ENCODE results near the gene SORBS2. TPM values are rescaled to one million over a fixed set of nuclear protein-coding genes. Genes with fewer than 3 reads are reported as not detected.

The SORBS2 gene
- total and polyA plus RNA-seq, 2 donors (not counting 1 experiment from before 2014, with no cell fraction given) = 0.25 to 0.89 TPM

GRCh38 chr4:185833055-185833598 is 21.1 kb upstream of the SORBS2 start:
- POLR2A ChIA-PET = no interaction called here
- H3K4me3 ChIP-seq (ENCODE audit: control extremely low read depth in 1 of 5, extremely low read depth in 1 of 5, insufficient read depth in 1 of 5, low read depth in 2 of 5, low read length in 4 of 5) = no peak overlapping the region
- no peak for DNase-seq
- no peak overlapping the region for H2AFZ ChIP-seq (ENCODE audit: insufficient read depth, low read depth, low read length, poor library complexity, severe bottlenecking)
- no peak overlapping the region for H3K9ac ChIP-seq (ENCODE audit: low read length)
- H3K4me1 Mint-ChIP-seq = no peaks in the 10 kb centered on the region
- H3K4me1 ChIP-seq (ENCODE audit: control insufficient read depth in 2 of 2, insufficient read depth in 2 of 2, low read length in 2 of 2) = no peaks in the 10 kb centered on the region
- no peak overlapping the region for H3K4me2 ChIP-seq (replicated peaks; ENCODE audit: low read depth, low read length, poor library complexity, severe bottlenecking)
- H3K36me3 ChIP-seq (replicated peaks in 1 of 2; ENCODE audit: control extremely low read depth in 1 of 2, control insufficient read depth in 1 of 2, extremely low read depth in 1 of 2, insufficient read depth in 2 of 2, low read length in 1 of 2) = no peaks in the 10 kb centered on the region
- H3K27ac Mint-ChIP-seq = no peak overlapping the region
- no peaks in the 10 kb centered on the region for H4K20me1 ChIP-seq (ENCODE audit: control insufficient read depth, insufficient read depth, low read length, poor library complexity, severe bottlenecking)
- H3K9me3 Mint-ChIP-seq (ENCODE audit: insufficient read depth) = peaks cover 3% of the 10 kb centered on the region
- no peak overlapping the region for H3K27ac ChIP-seq (ENCODE audit: low read length in 2 of 2)
- peaks cover 0 to 1% (median 0%) of the 10 kb centered on the region in 3 donors for H3K9me3 ChIP-seq (ENCODE audit: control extremely low read depth in 1 of 3, control insufficient read depth in 2 of 3, insufficient read depth in 1 of 3, low read length in 2 of 3)
- H3K27me3 ChIP-seq (replicated peaks in 1 of 4; ENCODE audit: control extremely low read depth in 1 of 4, control insufficient read depth in 3 of 4, insufficient read depth in 4 of 4, low read length in 3 of 4) = no peaks in the 10 kb centered on the region
- CTCF ChIA-PET = no interaction called here
- H3K4me3 Mint-ChIP-seq = no peak overlapping the region
- peaks cover 16% of the 10 kb centered on the region for H3K27me3 Mint-ChIP-seq
- TF ChIP-seq EZH2 (IDR thresholded peaks at IDR 0.05; ENCODE audit: borderline replicate concordance, insufficient read depth, low read depth, low read length, poor library complexity, severe bottlenecking) = no peak
- no peak for TF ChIP-seq CTCF (IDR thresholded peaks at IDR 0.05)
- no peak for ATAC-seq (ENCODE audit: low read depth)
- no peaks in the 10 kb centered on the region for H3K79me2 ChIP-seq (ENCODE audit: control insufficient read depth, insufficient read depth, low read length)
- intact Hi-C loops (cut with micrococcal nuclease) = no loop called here

- Mint-ChIP-seq H3K4me3 (no peak overlapping the region), H3K9me3 (ENCODE audit: insufficient read depth) (peaks cover 3% of the 10 kb centered on the region), H3K27ac (no peak overlapping the region), H3K4me1 (no peaks in the 10 kb centered on the region), H3K27me3 (peaks cover 12% of the 10 kb centered on the region)
- Histone ChIP-seq H2AFZ (ENCODE audit: insufficient read depth, low read depth, low read length, poor library complexity, severe bottlenecking) (no peak overlapping the region), H3K9me3 (ENCODE audit: control extremely low read depth in 1 of 3, control insufficient read depth in 2 of 3, insufficient read depth in 1 of 3, low read length in 2 of 3) (peaks cover 0 to 1% (median 0%) of the 10 kb centered on the region in 3 donors), H3K79me2 (ENCODE audit: control insufficient read depth, insufficient read depth, low read length) (no peaks in the 10 kb centered on the region), H3K4me2 (replicated peaks; ENCODE audit: low read depth, low read length, poor library complexity, severe bottlenecking) (no peak overlapping the region), H3K4me3 (ENCODE audit: control extremely low read depth in 1 of 5, extremely low read depth in 1 of 5, insufficient read depth in 1 of 5, low read depth in 2 of 5, low read length in 4 of 5) (no peak overlapping the region), H3K36me3 (replicated peaks in 1 of 2; ENCODE audit: control extremely low read depth in 1 of 2, control insufficient read depth in 1 of 2, extremely low read depth in 1 of 2, insufficient read depth in 2 of 2, low read length in 1 of 2) (no peaks in the 10 kb centered on the region), H4K20me1 (ENCODE audit: control insufficient read depth, insufficient read depth, low read length, poor library complexity, severe bottlenecking) (no peaks in the 10 kb centered on the region), H3K27me3 (replicated peaks in 1 of 4; ENCODE audit: control extremely low read depth in 1 of 4, control insufficient read depth in 3 of 4, insufficient read depth in 4 of 4, low read length in 3 of 4) (no peaks in the 10 kb centered on the region), H3K9ac (ENCODE audit: low read length) (no peak overlapping the region), H3K27ac (ENCODE audit: low read length in 2 of 2) (no peak overlapping the region), H3K4me1 (ENCODE audit: control insufficient read depth in 2 of 2, insufficient read depth in 2 of 2, low read length in 2 of 2) (no peaks in the 10 kb centered on the region)
- CTCF ChIA-PET = no interaction called here
- intact Hi-C loops (cut with micrococcal nuclease) = no loop called here
- TF ChIP-seq CTCF (IDR thresholded peaks at IDR 0.05) (no peak), EZH2 (IDR thresholded peaks at IDR 0.05; ENCODE audit: borderline replicate concordance, insufficient read depth, low read depth, low read length, poor library complexity, severe bottlenecking) (no peak)
- no peak for ATAC-seq (ENCODE audit: low read depth)
- POLR2A ChIA-PET = no interaction called here
- no CpG with 5 or more reads among the region's 5 CpGs for WGBS (ENCODE audit: insufficient coverage)
- no peak for DNase-seq
These were observed 19.3 kb upstream of the SORBS2 start for GRCh38 chr4:185831125-185831815.
